ENCODE data around the gene ZNF768. TPM values are rescaled to one million over a fixed set of nuclear protein-coding genes. Genes with fewer than 3 reads are reported as not detected.

ZNF768 gene
- total and polyA plus RNA-seq, 2 of the 13 experiments (the other 11 are each of a cell fraction or from before 2014, with no cell fraction given) = 26.7 to 34.4 TPM

GRCh38 chr16:30535777-30536190 is 9.4 kb upstream of the ZNF768 start (continued):
- TF ChIP-seq ZBTB7B (CRISPR knock-in tag; IDR thresholded peaks at IDR 0.05) (0 out of 2 replicates have a peak, but pooled peaks have one; percentile 58), U2AF1 (optimal IDR thresholded peaks at IDR 0.05; ENCODE audit: low read depth, low read length) (no peak), NPAS2 (CRISPR knock-in tag; IDR thresholded peaks at IDR 0.05; ENCODE audit: borderline replicate concordance) (no peak), ZNF431 (CRISPR knock-in tag; IDR thresholded peaks at IDR 0.05; ENCODE audit: borderline replicate concordance, low read depth) (no peak), BHLHE40 (IDR thresholded peaks at IDR 0.05; ENCODE audit: low read length) (no peak), KDM2A (CRISPR knock-in tag; IDR thresholded peaks at IDR 0.05; ENCODE audit: borderline replicate concordance, low read depth) (peak; percentile 66), ZNF350 (CRISPR knock-in tag; IDR thresholded peaks at IDR 0.05; ENCODE audit: borderline replicate concordance, low read depth) (no peak), HCFC1 (IDR thresholded peaks at IDR 0.05; ENCODE audit: low read depth, low read length) (no peak; the same call in 1 of the 2 replicates), ESRRA (CRISPR knock-in tag; IDR thresholded peaks at IDR 0.05; ENCODE audit: low read depth) (no peak), CTCF (CRISPR knock-in tag; IDR thresholded peaks at IDR 0.05) (peak; percentile 89), ZNF768 (CRISPR knock-in tag; IDR thresholded peaks at IDR 0.05) (peak; percentile 64; the same call in 1 of the 2 replicates), NCOA2 (CRISPR knock-in tag; IDR thresholded peaks at IDR 0.05) (no peak), RBM39 (IDR thresholded peaks at IDR 0.05; ENCODE audit: low read depth, low read length, poor library complexity, severe bottlenecking) (no peak), ZNF704 (CRISPR knock-in tag; IDR thresholded peaks at IDR 0.05; ENCODE audit: borderline replicate concordance) (0 out of 2 replicates have a peak, but pooled peaks have one; percentile 69), NCOR1 (IDR thresholded peaks at IDR 0.05; ENCODE audit: borderline replicate concordance, low read length) (no peak), NONO (IDR thresholded peaks at IDR 0.05) (no peak), NONO (CRISPR knock-in tag; conservative IDR thresholded peaks at IDR 0.05) (no peak), TGIF2 (CRISPR knock-in tag; IDR thresholded peaks at IDR 0.05) (peak; percentile 67; the same call in 1 of the 2 replicates), RNF2 (conservative IDR thresholded peaks at IDR 0.05; ENCODE audit: low read depth) (0 out of 2 replicates have a peak, but pooled peaks have one; percentile 35), ZNF615 (CRISPR knock-in tag; IDR thresholded peaks at IDR 0.05; ENCODE audit: borderline replicate concordance) (peak; percentile 60; the same call in 1 of the 2 replicates), EP300 (IDR thresholded peaks at IDR 0.05; ENCODE audit: low read depth in 2 of 2, low read length in 2 of 2) (peak in 1 of 2 experiments; percentile 5; a peak in 1 of 4 replicates), EP300 (CRISPR knock-in tag; IDR thresholded peaks at IDR 0.05; ENCODE audit: borderline replicate concordance) (no peak), MAX (IDR thresholded peaks at IDR 0.05) (peak; percentile 95), ZNF34 (CRISPR knock-in tag; IDR thresholded peaks at IDR 0.05; ENCODE audit: borderline replicate concordance) (no peak)
- TF ChIP-seq, protein P1, sequence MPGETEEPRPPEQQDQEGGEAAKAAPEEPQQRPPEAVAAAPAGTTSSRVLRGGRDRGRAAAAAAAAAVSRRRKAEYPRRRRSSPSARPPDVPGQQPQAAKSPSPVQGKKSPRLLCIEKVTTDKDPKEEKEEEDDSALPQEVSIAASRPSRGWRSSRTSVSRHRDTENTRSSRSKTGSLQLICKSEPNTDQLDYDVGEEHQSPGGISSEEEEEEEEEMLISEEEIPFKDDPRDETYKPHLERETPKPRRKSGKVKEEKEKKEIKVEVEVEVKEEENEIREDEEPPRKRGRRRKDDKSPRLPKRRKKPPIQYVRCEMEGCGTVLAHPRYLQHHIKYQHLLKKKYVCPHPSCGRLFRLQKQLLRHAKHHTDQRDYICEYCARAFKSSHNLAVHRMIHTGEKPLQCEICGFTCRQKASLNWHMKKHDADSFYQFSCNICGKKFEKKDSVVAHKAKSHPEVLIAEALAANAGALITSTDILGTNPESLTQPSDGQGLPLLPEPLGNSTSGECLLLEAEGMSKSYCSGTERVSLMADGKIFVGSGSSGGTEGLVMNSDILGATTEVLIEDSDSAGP (CRISPR knock-in tag; IDR thresholded peaks at IDR 0.05; ENCODE audit: borderline replicate concordance) = no peak; the same call in 1 of the 2 replicates
- TF ChIP-seq, protein P2, sequence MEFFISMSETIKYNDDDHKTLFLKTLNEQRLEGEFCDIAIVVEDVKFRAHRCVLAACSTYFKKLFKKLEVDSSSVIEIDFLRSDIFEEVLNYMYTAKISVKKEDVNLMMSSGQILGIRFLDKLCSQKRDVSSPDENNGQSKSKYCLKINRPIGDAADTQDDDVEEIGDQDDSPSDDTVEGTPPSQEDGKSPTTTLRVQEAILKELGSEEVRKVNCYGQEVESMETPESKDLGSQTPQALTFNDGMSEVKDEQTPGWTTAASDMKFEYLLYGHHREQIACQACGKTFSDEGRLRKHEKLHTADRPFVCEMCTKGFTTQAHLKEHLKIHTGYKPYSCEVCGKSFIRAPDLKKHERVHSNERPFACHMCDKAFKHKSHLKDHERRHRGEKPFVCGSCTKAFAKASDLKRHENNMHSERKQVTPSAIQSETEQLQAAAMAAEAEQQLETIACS (CRISPR knock-in tag; IDR thresholded peaks at IDR 0.05) = no peak

Measured in HepG2 (cell line).